Peyer's patch (tissue), 4 donors: ENCODE data around the gene PCGF1. TPM values are rescaled to one million over a fixed set of nuclear protein-coding genes. Genes with fewer than 3 reads are reported as not detected.

Experiments used
- DNase-seq, 3 donors: peaks; one replicate each; pipeline ENCODE4 v3.0.0-alpha.2; 2017 to 2019
- H3K27ac ChIP-seq, 4 donors: fragments of 200-600 bp; sonication (generic); one replicate each; pipeline ENCODE4 v1.5.1; 2016 to 2019
- H3K27me3 ChIP-seq, 2 donors: fragments of 200-600 bp; sonication (generic); one replicate each; pipeline ENCODE4 v1.5.1; 2019
- H3K36me3 ChIP-seq, 3 donors: fragments of 200-600 bp; sonication (generic); one replicate each; pipeline ENCODE4 v1.5.1; 2016 to 2019
- H3K4me1 ChIP-seq, 4 donors: fragments of 200-600 bp; sonication (generic); one replicate each; pipeline ENCODE4 v1.5.1; 2016 to 2019
- H3K4me3 ChIP-seq, 4 donors: fragments of 200-600 bp; sonication (generic); 1 replicate in 3 of 4; 2 replicates in 1 of 4; pipeline ENCODE4 v1.5.1; 2016 to 2019; ENCODE audit warnings: mild to moderate bottlenecking in 1 of 4
- H3K9me3 ChIP-seq, 4 donors: fragments of 200-600 bp; sonication (generic); one replicate each; pipeline ENCODE4 v1.5.1; 2016 to 2019; ENCODE audit warnings: mild to moderate bottlenecking in 1 of 4
- POLR2A ChIP-seq, 2 donors: fragments of 450-650 bp; IDR thresholded peaks; one replicate each; pipeline ENCODE4 v1.5.1; 2017; ENCODE audit warnings: antibody characterized with exemption in 2 of 2, mild to moderate bottlenecking in 2 of 2, moderate library complexity in 2 of 2
- total RNA-seq, 4 donors: library from RNA; depleted of rRNA; stranded (reverse); fragments of >200 nt; gene quantifications; one replicate each; pipeline ENCODE4 v1.1.0, GENCODE V29; 2016
- TF ChIP-seq, protein P1 (sequence below), 6 experiments: fragments of 450-650 bp in 4 of 6; fragments of 200-600 bp in 2 of 6; sonication (generic) in 1 of 6; IDR thresholded peaks; one replicate each; pipeline ENCODE4 v1.5.1; 2017 to 2019; ENCODE audit warnings: antibody characterized with exemption in 6 of 6, mild to moderate bottlenecking in 3 of 6, moderate library complexity in 1 of 6

The PCGF1 gene
- total RNA-seq, 4 donors from 2014 or later = 14.0 to 18.9 (median 16.2) TPM

DNA sequence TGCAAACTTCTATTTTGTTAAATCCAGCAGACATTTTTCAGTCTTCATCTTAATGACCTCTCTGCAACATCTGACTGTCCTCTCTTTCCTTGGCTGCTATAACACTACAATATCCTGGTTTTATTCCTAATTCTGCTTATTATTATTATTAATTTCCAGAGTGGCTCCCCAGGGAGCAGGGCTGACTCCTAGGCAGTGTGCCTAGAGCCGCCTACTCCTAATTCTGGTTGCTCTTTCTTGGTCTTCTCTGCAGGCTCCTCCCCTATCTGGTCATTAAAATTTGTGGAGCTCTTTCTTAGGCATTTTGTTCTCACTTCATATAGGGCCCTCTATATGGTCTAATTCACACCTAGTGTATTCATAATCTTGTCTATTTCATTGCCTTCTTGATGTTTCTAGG, 35.5 kb upstream of the PCGF1 start:
- no peaks in the 10 kb centered on the region for H3K9me3 ChIP-seq
- TF ChIP-seq, protein P1, sequence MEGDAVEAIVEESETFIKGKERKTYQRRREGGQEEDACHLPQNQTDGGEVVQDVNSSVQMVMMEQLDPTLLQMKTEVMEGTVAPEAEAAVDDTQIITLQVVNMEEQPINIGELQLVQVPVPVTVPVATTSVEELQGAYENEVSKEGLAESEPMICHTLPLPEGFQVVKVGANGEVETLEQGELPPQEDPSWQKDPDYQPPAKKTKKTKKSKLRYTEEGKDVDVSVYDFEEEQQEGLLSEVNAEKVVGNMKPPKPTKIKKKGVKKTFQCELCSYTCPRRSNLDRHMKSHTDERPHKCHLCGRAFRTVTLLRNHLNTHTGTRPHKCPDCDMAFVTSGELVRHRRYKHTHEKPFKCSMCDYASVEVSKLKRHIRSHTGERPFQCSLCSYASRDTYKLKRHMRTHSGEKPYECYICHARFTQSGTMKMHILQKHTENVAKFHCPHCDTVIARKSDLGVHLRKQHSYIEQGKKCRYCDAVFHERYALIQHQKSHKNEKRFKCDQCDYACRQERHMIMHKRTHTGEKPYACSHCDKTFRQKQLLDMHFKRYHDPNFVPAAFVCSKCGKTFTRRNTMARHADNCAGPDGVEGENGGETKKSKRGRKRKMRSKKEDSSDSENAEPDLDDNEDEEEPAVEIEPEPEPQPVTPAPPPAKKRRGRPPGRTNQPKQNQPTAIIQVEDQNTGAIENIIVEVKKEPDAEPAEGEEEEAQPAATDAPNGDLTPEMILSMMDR (IDR thresholded peaks at IDR 0.05) = no peak
- TF ChIP-seq POLR2A (IDR thresholded peaks at IDR 0.05) = no peak

DNA sequence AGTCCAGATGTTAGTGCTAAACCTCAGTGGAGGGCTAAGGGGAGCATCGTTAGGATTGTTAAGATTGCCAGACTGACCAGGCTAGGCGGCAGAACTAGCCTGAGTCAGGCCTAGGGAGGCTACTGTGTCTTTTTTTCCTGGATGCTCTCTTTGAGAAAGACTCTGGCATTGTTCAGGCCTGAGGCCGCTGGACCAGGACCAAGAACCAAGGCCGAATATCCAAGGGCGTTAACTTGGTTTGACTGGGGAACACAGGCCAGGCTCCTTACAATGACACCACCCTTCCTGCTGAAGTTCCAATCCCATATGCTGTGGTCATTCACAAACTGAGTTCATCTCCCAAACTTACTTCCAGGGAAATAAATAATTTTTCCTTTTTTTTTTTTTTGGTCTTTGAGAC, 32.8 kb upstream of the PCGF1 start:
- TF ChIP-seq, protein P1 (IDR thresholded peaks at IDR 0.05) = no peak
- TF ChIP-seq POLR2A (IDR thresholded peaks at IDR 0.05) = no peak
- H3K4me1 ChIP-seq = peaks cover 0 to 5% (median 2%) of the 10 kb centered on the region in 4 donors
- no peaks in the 10 kb centered on the region for H3K9me3 ChIP-seq
- H3K4me3 ChIP-seq = no peak overlapping the region
- H3K27me3 ChIP-seq = no peaks in the 10 kb centered on the region
- H3K36me3 ChIP-seq = no peaks in the 10 kb centered on the region
- H3K27ac ChIP-seq = no peak overlapping the region
- DNase-seq = no peak

More for the DNA sequence above, 35.5 kb upstream of the PCGF1 start:
- H3K36me3 ChIP-seq = no peaks in the 10 kb centered on the region
- no peak overlapping the region for H3K4me3 ChIP-seq
- DNase-seq = no peak
- H3K27me3 ChIP-seq = no peaks in the 10 kb centered on the region
- no peak overlapping the region for H3K27ac ChIP-seq
- peaks cover 0 to 5% (median 2%) of the 10 kb centered on the region in 4 donors for H3K4me1 ChIP-seq

DNA sequence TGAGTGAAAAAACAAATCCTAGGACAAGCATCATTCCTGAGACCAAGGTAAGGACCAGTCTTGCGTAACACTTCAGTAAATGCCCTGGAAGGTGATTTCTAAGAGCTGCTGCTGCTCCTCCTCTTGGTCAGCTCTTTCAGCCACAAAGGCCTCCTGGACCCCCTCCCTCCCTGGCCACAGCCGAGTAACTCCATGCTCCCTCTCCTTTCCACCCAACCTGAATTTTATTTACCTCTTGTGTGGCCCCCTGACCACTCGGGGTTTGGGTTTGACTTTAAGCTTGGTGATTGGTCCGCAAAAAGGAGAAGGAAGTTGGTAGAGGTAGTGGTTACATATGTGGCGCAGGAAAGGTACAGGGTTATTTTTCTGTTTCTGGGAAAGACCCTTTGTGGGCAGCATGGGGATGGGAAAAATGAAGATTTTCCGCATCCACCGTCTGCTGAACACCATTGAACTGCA, 31.4 kb upstream of the PCGF1 start:
- DNase-seq = peak in 1 of 3 donors; percentile 48
- Histone ChIP-seq H3K27ac (peak overlapping the region in 1 of 4 donors; percentile 65), H3K9me3 (no peaks in the 10 kb centered on the region), H3K4me3 (peak overlapping the region in 2 of 4 donors; percentile 1 to 26), H3K27me3 (no peaks in the 10 kb centered on the region), H3K36me3 (no peaks in the 10 kb centered on the region), H3K4me1 (peaks cover 0 to 5% (median 2%) of the 10 kb centered on the region in 4 donors)
- TF ChIP-seq, protein P1 (IDR thresholded peaks at IDR 0.05) = no peak
- TF ChIP-seq POLR2A (IDR thresholded peaks at IDR 0.05) = no peak

DNA sequence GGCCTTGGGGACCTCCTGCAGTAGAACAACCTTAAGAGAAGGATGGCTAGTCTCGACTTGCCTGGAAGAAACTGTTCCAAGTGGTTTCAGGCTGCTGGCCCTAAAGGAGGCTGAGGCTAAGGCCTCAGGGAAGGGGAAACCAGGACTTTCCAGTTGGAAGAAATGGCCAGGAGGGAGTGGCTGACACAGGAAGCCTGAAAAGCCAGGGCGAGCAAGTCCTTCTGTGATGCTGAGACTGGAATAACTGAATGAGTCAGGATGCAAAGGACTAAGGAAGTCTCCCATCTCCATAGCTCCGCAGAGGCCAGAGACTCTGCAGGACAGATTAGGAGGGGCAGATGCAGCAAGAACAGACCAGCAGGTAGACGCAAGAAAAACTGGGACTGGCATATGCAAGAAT, 29.6 kb upstream of the PCGF1 start:
- TF ChIP-seq, protein P1 (IDR thresholded peaks at IDR 0.05) = no peak
- TF ChIP-seq POLR2A (IDR thresholded peaks at IDR 0.05) = no peak
- Histone ChIP-seq H3K9me3 (no peaks in the 10 kb centered on the region), H3K36me3 (peaks cover 0 to 11% (median 0%) of the 10 kb centered on the region in 3 donors), H3K27ac (no peak overlapping the region), H3K27me3 (no peaks in the 10 kb centered on the region), H3K4me3 (no peak overlapping the region), H3K4me1 (peaks cover 0 to 5% (median 2%) of the 10 kb centered on the region in 4 donors)
- DNase-seq = no peak

DNA sequence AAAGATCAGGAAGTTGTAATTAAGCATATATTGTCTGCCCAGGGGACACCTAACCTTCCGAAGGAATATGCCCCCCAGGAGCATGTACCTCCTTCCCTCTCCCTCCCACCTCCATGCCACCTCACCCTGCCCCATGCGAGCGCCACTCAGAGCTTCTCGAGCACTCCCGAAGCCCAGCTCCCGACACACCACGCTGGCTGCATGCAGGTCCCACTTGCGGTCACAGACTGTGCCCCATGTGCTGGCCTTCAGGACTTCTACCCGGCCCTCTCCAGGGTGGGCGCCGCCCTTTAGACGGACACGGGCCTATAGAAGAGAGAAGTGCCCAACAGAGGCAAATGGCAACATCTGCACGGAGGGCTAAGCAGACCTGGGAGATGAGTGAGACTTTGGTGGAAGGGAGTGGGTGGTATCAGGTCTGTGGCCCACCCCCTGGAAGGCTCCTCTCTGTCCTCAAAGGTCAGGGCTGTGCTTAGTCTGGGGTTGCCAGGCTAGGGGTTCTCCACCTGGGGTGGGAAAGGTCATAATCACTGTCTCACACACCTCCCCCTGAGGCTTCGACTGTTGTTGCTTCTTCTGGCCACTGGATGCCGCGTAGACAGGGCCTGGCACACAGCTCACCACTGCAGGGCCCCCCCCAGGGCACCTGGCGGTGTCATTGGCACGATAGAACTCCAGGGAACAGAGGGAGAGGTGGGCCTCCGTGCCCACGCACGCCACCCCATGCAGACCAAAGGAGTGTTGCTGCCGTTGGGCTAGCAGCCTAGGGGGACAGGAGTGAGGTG, 28.9 kb upstream of the PCGF1 start:
- H3K4me1 ChIP-seq = peaks cover 0 to 5% (median 4%) of the 10 kb centered on the region in 4 donors
- no peaks in the 10 kb centered on the region for H3K9me3 ChIP-seq
- H3K36me3 ChIP-seq = peaks cover 0 to 11% (median 0%) of the 10 kb centered on the region in 3 donors
- TF ChIP-seq, protein P1 (IDR thresholded peaks at IDR 0.05) = no peak
- TF ChIP-seq POLR2A (IDR thresholded peaks at IDR 0.05) = no peak
- no peaks in the 10 kb centered on the region for H3K27me3 ChIP-seq
- no peak overlapping the region for H3K27ac ChIP-seq
- no peak overlapping the region for H3K4me3 ChIP-seq
- no peak for DNase-seq
